NCI-H2081 (cell line): ENCODE measurements around the gene PI4KA.
"Not testable (repeated sequence)": the region's sequence is repeated elsewhere in the genome, so short reads cannot be mapped to it uniquely, and the experiment has no call there.

Source experiments
- DNase-seq, 2 experiments: peaks; one replicate each; lab custom pipeline; 2025; lab: John Stamatoyannopoulos, UW

Gene PI4KA

GRCh38 chr22:20724676-20725454 is 133.7 kb downstream of the PI4KA start:
- DNase-seq, result no peak

GRCh38 chr22:20721409-20722218 is 137.0 kb downstream of the PI4KA start:
- DNase-seq, result no peak

DNA sequence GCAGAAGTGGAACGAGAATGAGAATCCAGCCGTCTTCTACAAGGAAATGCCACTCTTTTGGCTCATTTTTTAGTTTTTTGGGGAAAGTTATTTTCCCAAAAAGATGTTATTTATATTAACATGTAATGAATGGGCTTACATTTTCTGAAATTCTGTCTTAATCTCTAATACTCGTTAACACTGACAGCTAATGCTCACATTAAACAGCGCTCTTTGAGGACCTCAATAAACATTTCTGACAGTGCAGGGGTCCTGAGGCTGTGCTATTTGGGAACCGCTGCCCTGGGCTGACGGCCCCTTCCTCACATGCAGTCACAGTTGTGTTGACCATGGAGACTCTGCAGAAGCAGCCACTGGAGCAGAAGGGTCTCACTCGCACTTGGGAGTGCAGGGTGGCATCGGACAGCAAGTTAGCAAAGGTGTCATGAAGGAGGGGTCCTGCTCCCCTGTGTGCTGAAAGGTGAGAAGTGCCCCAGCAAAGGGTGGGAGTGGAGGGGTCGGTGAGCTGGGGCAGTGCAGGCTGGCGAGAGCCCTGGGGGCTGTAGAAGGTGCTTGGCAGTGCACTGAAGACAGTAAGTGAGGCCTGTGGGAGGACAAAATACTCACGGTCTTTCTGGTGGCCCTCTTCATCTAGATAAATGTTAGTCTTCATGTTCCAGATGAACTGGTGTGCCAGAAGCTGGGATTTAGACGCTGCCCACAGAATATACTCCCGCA is 137.8 kb downstream of the PI4KA start:
- DNase-seq, result no peak

DNA sequence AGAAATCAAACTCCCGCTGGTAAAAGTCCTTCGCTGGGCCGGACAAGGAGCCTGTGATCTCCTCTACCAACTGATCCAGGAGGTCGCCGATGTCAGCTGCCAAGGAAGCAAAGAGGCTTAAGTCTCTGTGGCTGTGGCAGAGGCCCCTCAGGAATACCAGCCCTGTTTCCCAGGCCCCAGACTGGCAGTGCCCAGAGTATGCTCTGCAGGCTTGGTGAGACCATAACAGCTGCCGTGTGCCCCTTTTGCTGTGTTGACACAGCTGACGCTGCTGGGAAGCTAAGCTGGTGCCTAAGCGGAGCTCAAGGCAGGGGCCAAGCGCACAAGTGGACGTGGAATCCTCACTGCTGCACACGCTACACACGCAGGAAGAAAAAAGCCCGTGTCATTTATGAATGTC is 139.9 kb downstream of the PI4KA start:
- DNase-seq, result peak in 1 of 2 experiments; percentile 57

GRCh38 chr22:20717981-20718380 is 140.6 kb downstream of the PI4KA start:
- not testable (repeated sequence) for DNase-seq

DNA sequence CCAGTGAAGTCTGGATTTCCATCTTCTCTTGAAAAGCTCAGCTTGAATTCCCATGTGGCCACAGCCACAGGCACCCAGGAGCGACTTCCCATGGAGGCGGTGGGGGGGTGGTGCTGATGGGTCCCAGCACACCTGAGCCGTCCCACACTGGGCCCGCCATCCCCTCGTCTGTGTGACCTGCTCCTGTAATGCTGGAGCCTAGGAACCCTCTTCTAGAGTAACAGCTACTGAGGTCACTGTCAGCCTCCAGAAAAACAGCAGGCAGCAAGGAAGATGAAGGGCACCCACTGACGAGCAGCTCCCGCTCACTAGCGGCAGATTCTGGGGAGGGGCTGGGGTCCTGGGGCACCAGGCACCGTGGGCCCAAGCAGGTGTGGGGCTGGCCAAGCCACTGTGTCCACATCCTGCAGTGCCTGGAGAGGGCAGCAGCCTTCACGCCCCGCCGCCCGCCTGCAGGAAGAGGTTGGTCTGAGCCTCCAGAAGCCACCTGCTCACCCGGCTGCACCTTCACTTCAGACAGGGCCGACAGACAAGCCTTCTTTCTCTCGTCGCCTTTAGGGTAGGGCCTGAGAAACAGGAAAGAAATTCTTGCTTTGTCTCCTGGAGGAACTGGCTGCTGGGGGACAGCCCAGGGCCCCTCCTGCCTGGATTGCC is 141.3 kb downstream of the PI4KA start:
- peak in 1 of 2 experiments; percentile 33 for DNase-seq

DNA sequence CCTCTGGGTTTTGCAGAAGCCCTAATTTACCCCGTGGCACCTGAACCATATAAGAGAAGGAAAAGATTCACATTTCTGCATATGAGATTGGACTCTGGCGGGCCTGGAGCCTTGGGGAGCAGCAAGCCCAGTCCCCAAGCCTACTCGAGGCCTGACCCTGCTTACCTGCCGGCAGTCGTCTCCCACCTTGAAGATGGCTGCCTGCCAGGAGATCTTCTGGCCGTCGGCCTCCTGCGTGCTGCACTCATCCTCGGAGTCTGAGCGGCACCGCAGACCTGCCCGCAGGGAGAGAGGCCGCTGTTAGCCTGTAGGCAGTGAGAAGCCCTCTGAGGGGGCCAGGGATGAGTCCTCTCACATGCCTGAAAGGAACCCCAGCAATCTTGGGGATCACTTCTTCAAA is 145.5 kb downstream of the PI4KA start:
- not testable (repeated sequence) for DNase-seq

GRCh38 chr22:20709966-20710365 is 148.6 kb downstream of the PI4KA start:
- not testable (repeated sequence) for DNase-seq

- not testable (repeated sequence) for DNase-seq
Observed at GRCh38 chr22:20707549-20708118, 151.0 kb downstream of the PI4KA start.

GRCh38 chr22:20703816-20704609 is 154.6 kb downstream of the PI4KA start:
- DNase-seq, result not testable (repeated sequence)

DNA sequence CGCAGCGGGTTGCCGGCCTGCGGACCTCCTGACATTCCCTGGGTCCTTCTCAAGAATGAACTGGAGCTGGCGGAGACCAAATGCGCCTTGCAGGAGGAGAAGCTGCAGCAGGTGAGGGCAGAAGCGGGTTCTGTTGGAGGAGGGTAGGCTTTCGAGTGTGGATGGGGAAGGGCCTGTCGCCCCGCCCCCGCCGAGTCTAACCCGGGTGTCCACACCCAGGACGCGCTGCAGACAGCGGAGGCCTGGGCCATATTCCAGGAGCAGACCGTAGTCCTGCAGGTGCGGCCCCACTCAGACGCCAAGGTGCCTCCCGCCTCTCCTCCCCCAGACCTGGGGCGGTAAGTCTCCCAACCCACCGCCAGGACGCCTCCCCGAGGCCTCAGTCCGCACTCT is 155.2 kb downstream of the PI4KA start:
- DNase-seq, result not testable (repeated sequence)

DNA sequence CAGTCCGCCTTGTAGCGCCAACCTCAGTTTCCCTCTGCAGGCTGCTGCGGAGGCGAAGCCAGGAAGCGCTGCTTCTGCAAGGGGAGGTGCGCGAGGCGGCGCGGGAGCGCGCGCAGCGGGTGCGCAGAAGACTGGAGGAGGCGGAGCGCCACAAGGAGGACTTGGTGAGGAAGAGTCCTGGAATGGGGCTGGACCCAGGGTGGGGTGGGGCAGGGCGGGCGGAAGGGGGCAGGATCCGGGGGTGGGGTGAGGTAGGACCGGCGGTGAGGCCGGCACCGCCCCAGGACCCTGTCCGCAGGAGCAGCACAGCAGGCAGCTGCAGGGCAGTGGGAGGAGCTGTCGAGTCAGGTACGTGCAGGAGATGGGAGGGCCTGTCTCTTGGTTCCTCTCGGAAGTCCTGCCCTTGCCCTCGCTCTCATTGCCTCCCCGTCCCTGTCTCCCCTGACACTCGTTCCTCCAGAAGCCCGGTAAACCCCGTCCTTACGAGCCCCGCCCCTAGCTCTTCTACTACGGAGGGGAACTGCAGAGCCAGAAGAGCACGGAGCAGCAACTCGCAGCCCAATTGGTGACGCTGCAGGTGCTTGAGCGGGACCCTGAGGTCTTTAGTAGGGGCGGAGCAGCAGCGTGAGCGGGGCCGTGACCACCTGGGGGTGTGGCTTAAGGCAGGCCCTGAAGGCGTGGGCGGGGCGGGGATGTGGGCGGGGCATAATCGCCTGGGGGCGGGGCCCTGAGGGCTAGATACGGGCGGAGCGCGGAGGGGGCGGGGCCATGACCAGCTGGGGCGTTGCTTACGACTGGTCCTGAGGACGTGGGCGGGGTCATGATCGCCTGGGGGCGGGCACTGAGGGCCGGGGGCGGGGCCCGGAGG is 155.8 kb downstream of the PI4KA start:
- DNase-seq, result peak; percentile 74 to 87

DNA sequence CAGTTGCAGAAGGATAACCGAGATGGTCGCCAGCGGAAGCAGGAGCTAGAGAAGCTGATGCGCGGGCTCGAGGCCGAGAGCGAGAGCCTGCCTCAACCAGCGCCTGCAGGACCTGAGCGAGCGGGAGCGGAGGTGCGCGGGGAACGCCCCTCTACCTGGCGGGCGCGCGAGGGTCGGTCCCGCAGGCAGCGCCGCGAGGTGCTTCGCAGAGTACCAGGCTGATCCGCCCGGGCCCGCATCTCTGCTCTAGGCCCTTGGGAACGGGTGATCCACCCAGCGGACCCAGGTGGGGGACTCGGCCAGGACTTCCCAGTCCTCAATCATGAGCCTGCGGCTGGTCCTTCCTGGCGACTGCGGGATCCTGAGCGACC is 156.5 kb downstream of the PI4KA start:
- DNase-seq, result not testable (repeated sequence)

- not testable (repeated sequence) for DNase-seq
Observed at GRCh38 chr22:20701680-20702136, 156.9 kb downstream of the PI4KA start.

DNA sequence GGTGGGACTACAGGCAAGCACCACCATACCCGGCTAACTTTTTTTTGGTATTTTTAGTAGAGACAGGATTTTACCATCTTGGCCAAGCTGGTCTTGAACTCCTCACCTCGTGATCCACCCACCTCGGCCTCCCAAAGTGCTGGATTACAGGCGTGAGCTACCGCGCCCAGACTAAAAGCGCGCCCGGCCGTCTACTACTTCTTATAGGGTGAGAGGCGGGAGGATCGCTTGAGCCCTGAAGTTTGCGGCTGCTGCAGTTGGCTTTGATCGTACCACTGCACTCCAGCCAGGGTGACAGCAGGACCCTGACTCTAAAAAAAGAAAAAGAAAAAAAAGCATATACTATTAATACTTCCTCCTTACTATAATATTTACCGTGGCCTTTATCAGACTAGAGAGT is 158.3 kb downstream of the PI4KA start:
- DNase-seq, result not testable (repeated sequence)

DNA sequence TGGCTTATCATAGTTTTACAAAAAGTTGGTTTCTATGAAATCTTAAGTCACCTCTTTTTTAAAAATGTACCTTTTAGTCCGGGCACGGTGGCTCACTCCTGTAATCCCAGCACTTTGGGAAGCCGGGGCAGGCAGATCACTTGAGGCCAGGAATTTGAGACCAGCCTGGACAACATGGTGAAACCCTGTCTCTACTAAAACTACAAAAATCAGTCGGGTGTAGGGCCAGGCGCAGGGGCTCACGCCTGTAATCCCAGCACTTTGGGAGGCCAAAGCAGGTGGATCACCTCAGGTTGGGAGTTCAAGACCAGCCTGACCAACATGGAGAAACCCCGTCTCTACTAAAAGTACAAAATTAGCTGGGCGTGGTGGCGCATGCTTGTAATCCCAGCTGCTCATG is 158.8 kb downstream of the PI4KA start:
- not testable (repeated sequence) for DNase-seq

DNA sequence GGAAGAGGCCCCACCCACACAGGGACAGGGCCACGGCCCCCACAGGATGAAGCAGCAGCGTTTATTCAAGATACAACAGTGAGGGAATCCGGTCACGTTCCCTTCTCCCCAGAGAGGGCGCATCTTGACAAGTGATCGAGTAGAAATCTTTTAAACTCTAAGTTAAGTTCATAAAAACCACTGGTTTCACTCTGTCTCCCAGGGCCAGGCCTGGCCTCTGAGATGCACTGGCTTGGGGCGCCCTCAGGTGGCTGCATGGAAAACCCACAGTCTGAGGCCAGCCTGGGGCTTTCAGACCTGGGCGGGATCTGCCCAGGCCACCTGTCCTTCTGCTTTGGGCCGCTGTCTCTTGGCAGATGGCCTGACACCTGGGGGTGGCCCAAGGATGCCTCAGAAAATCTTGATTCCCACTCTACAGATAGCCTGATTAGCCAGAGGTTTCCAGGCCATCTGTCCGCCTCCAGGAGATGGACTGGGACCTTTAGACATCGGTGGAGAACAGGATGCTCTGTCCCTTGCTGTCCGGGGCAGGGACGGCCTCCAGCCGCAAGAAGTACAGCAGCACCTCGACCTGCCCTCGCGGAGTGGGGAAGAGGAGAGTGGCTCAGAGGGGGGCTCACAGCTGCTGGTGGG is 161.0 kb downstream of the PI4KA start:
- peak; percentile 20 to 41 for DNase-seq

DNA sequence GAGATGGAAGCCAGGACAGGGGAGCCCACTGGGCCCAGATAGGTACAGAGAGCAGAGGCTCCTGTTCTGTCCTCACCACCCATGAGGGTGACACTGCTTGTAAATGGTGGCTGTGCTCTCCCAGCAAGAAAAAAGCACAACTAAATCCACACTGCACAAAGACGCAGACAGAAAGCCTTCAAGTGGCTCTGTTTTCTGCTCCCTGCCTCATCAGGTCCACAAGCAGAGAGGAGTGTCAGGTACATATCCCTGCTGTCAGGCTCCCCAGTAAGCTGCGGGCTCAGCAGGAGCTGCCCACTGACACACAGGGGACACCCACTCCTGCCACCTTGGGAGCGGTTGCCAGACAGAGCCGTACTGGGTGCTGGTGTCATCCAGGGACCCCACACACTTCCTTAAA is 162.6 kb downstream of the PI4KA start:
- not testable (repeated sequence) for DNase-seq

DNA sequence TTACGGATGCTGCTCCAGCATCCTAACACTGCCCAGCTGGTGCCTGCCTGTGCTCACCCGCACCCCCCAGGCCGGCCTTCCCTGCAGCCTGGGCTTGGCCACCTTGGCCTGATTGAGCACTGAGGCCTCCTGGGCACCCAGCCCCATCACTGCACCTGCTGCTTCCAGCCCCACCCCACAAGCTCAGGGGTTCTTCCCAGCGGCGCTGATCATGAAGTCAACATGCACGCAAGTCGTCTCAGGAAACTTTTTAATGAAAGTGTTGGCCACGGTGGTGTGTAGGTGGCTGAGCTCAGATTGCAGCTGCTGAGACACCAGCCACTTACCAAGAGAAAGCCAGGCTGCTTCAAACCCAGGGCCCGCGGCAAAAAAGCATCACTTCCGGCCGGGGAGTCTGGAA is 163.4 kb downstream of the PI4KA start:
- not testable (repeated sequence) for DNase-seq
